HCT116 (cell line): ENCODE data around the gene FRK. TPM values are rescaled to one million over a fixed set of nuclear protein-coding genes. Genes with fewer than 3 reads are reported as not detected.

ENCODE experiments used
- ATAC-seq: fragments of 200-7000 bp; cut with Tn5 transposase; 2 replicates; pipeline ENCODE4 v1.9.1; 2020; ENCODE audit warnings: mild to moderate bottlenecking, moderate library complexity
- BruUV-seq: library from RNA; stranded (reverse); fragments of 400-500 nt; replicated peaks from 2 replicates; lab custom pipeline; 2021; lab: Mats Ljungman, UMichigan
- CTCF ChIA-PET: fragments of 300-600 bp; sonication (Branson Sonifier 250); formaldehyde crosslinking; loops from one replicate; lab custom pipeline; 2021; ENCODE audit warnings: antibody characterized with exemption; lab: Charles Lee
- POLR2A ChIA-PET: fragments of 300-600, 350-600 bp; sonication (Branson Sonifier 250); formaldehyde crosslinking; loops from one replicate; lab custom pipeline; 2021; ENCODE audit warnings: antibody characterized with exemption; lab: Charles Lee
- RAD21 ChIA-PET, 2 experiments: fragments of 300-600 bp; sonication (Branson Sonifier 250); formaldehyde crosslinking; loops; one replicate each; lab custom pipeline; 2023; ENCODE audit warnings: low total read pairs in 2 of 2; ENCODE audit not compliant: uncharacterized antibody in 2 of 2, unreplicated experiment in 2 of 2, low non-redundant PET in 1 of 2; lab: Charles Lee
- DNase-seq: peaks from one replicate; pipeline ENCODE4 v3.0.0-alpha.2; 2010; ENCODE audit warnings: low read depth, low spot score
- H2AFZ ChIP-seq: fragments of 200-600 bp; shearing (Covaris generic), sonication (generic); 2 replicates; pipeline ENCODE4 v1.6.1; 2017; ENCODE audit warnings: low read depth, mixed run types, mixed read lengths, antibody characterized with exemption, low read length; ENCODE audit not compliant: poor library complexity, severe bottlenecking
- H3K27ac ChIP-seq: 2 replicates; pipeline ENCODE4 v1.5.1; 2012; ENCODE audit warnings: low read depth, low read length
- H3K27me3 ChIP-seq: fragments of 200-600 bp; sonication (generic); 2 replicates; pipeline ENCODE4 v1.6.1; 2016; ENCODE audit warnings: mixed run types, low read length, mixed read lengths; ENCODE audit not compliant: insufficient read depth
- H3K36me3 ChIP-seq, 2 experiments: fragments of 200-500 bp in 1 of 2; fragments of 200-600 bp in 1 of 2; sonication (Bioruptor generic) in 1 of 2; sonication (generic) in 1 of 2; 2 replicates each; pipeline versions ENCODE4 v1.5.1 to v1.6.1; 2014 to 2016; ENCODE audit warnings: low read length in 2 of 2, inconsistent platforms in 1 of 2, mixed read lengths in 1 of 2, mixed run types in 1 of 2; ENCODE audit not compliant: insufficient read depth in 2 of 2, control insufficient read depth in 1 of 2
- H3K4me1 ChIP-seq, 2 experiments: fragments of 200-600 bp in 1 of 2; sonication (generic) in 1 of 2; 2 replicates each; pipeline versions ENCODE4 v1.5.1 to v1.6.1; 2012 to 2017; ENCODE audit warnings: low read length in 2 of 2, inconsistent platforms in 1 of 2, mild to moderate bottlenecking in 1 of 2, mixed read lengths in 1 of 2, mixed run types in 1 of 2, moderate library complexity in 1 of 2; ENCODE audit not compliant: insufficient read depth in 2 of 2, control insufficient read depth in 1 of 2
- H3K4me2 ChIP-seq: fragments of 200-600 bp; sonication (generic); 2 replicates; pipeline ENCODE4 v1.6.1; 2017; ENCODE audit warnings: mixed run types, low read length, mixed read lengths
- H3K4me3 ChIP-seq, 2 experiments: fragments of 200-600 bp in 1 of 2; sonication (generic) in 1 of 2; replicated peaks in 1 of 2; 2 replicates each; pipeline ENCODE4 v1.5.1; 2011 to 2016; ENCODE audit warnings: low read length in 2 of 2, control low read depth in 1 of 2, low read depth in 1 of 2, mild to moderate bottlenecking in 1 of 2, mixed read lengths in 1 of 2, mixed run types in 1 of 2
- H3K79me2 ChIP-seq: fragments of 200-600 bp; sonication (generic); 2 replicates; pipeline ENCODE4 v1.6.1; 2017; ENCODE audit warnings: mild to moderate bottlenecking, mixed run types, low read length, moderate library complexity, mixed read lengths; ENCODE audit not compliant: insufficient read depth
- H3K9ac ChIP-seq: fragments of 200-600 bp; sonication (generic); 2 replicates; pipeline ENCODE4 v1.6.1; 2016; ENCODE audit warnings: low read length, mixed read lengths
- H3K9me2 ChIP-seq: fragments of 200-600 bp; sonication (generic), shearing (Covaris generic); 2 replicates; pipeline ENCODE4 v1.6.1; 2017; ENCODE audit warnings: mixed run types, mild to moderate bottlenecking, moderate library complexity; ENCODE audit not compliant: insufficient read depth
- H3K9me3 ChIP-seq, 2 experiments: fragments of 200-500 bp in 1 of 2; fragments of 200-600 bp in 1 of 2; sonication (Bioruptor generic) in 1 of 2; sonication (generic) in 1 of 2; 2 replicates each; pipeline ENCODE4 v1.6.1; 2014 to 2017; ENCODE audit warnings: low read length in 2 of 2, mixed read lengths in 2 of 2, inconsistent platforms in 1 of 2, low read depth in 1 of 2, mild to moderate bottlenecking in 1 of 2, mixed run types in 1 of 2, moderate library complexity in 1 of 2; ENCODE audit not compliant: control insufficient read depth in 1 of 2, insufficient read depth in 1 of 2
- H4K20me1 ChIP-seq: fragments of 200-600 bp; sonication (generic), shearing (Covaris generic); 2 replicates; pipeline ENCODE4 v1.6.1; 2017; ENCODE audit warnings: mixed run types, mild to moderate bottlenecking, moderate library complexity; ENCODE audit not compliant: insufficient read depth
- ATF3 ChIP-seq: IDR thresholded peaks from 2 replicates; pipeline ENCODE4 v1.6.1; 2012
- CBX3 ChIP-seq: IDR thresholded peaks from 2 replicates; pipeline ENCODE4 v1.6.1; 2012; ENCODE audit warnings: low read depth
- CEBPB ChIP-seq: IDR thresholded peaks from 2 replicates; pipeline ENCODE4 v1.6.1; 2012; ENCODE audit warnings: low read depth
- EGR1 ChIP-seq: IDR thresholded peaks from 2 replicates; pipeline ENCODE4 v1.6.1; 2012; ENCODE audit warnings: low read depth
- ELF1 ChIP-seq: IDR thresholded peaks from 2 replicates; pipeline ENCODE4 v1.6.1; 2012; ENCODE audit warnings: low read depth, borderline replicate concordance
- EZH2 ChIP-seq: fragments of 200-600 bp; sonication (generic); IDR thresholded peaks from 2 replicates; pipeline ENCODE4 v1.6.1; 2017; ENCODE audit warnings: antibody characterized with exemption, mixed run types
- EZH2phosphoT487 ChIP-seq: fragments of 200-600 bp; IDR thresholded peaks from 2 replicates; pipeline ENCODE4 v1.6.1; 2018; ENCODE audit warnings: antibody characterized with exemption, borderline replicate concordance
- JUND ChIP-seq: IDR thresholded peaks from 2 replicates; pipeline ENCODE4 v1.6.1; 2012
- POLR2A ChIP-seq: IDR thresholded peaks from 2 replicates; pipeline ENCODE4 v1.7.0; 2011; ENCODE audit warnings: borderline replicate concordance; ENCODE audit not compliant: insufficient read depth, insufficient read length; ENCODE audit errors: extremely low read depth
- POLR2AphosphoS5 ChIP-seq: IDR thresholded peaks from 2 replicates; pipeline ENCODE4 v1.6.1; 2011; ENCODE audit warnings: mild to moderate bottlenecking, low read depth, low read length, moderate library complexity
- RAD21 ChIP-seq: IDR thresholded peaks from 2 replicates; pipeline ENCODE4 v1.6.1; 2012; ENCODE audit warnings: low read depth, mild to moderate bottlenecking
- SIN3A ChIP-seq: IDR thresholded peaks from 2 replicates; pipeline ENCODE4 v1.6.1; 2012; ENCODE audit warnings: low read depth
- SP1 ChIP-seq: IDR thresholded peaks from 2 replicates; pipeline ENCODE4 v1.6.1; 2012; ENCODE audit warnings: low read depth
- SRF ChIP-seq: IDR thresholded peaks from 2 replicates; pipeline ENCODE4 v1.6.1; 2012; ENCODE audit warnings: low read depth
- TCF7L2 ChIP-seq: IDR thresholded peaks from 2 replicates; pipeline ENCODE4 v1.7.0; 2011; ENCODE audit warnings: borderline replicate concordance, inconsistent platforms; ENCODE audit not compliant: insufficient read depth, insufficient read length; ENCODE audit errors: extremely low read depth
- YY1 ChIP-seq: IDR thresholded peaks from 2 replicates; pipeline ENCODE4 v1.6.1; 2011; ENCODE audit warnings: low read length, low read depth, moderate library complexity, mild to moderate bottlenecking; ENCODE audit not compliant: insufficient replicate concordance; ENCODE audit errors: extremely low read depth
- ZFX ChIP-seq: fragments of 450-650 bp; IDR thresholded peaks from 2 replicates; pipeline ENCODE4 v1.6.1; 2017
- ZNF274 ChIP-seq: fragments of 200-500 bp; sonication (Bioruptor generic); IDR thresholded peaks from 2 replicates; pipeline ENCODE4 v1.6.1; 2014; ENCODE audit warnings: mild to moderate bottlenecking, low read depth, low read length, inconsistent platforms
- intact Hi-C: fragments of 100-400 bp; cut with micrococcal nuclease; formaldehyde crosslinking; loops from 2 replicates; pipeline ENCODE4 v1.10.0; 2022
- total RNA-seq: library from RNA; stranded (reverse); gene quantifications from one replicate; pipeline ENCODE4 v1.2.1, GENCODE V29; 2021; ENCODE audit not compliant: unreplicated experiment
- TF ChIP-seq, protein P1 (sequence below), 3 experiments: fragments of 200-600 bp in 1 of 3; sonication (generic) in 1 of 3; IDR thresholded peaks in 2 of 3; conservative IDR thresholded peaks in 1 of 3; 2 replicates each; pipeline ENCODE4 v1.5.1; 2012 to 2017; ENCODE audit warnings: low read depth in 2 of 3, low read length in 2 of 3, antibody characterized with exemption in 1 of 3, borderline replicate concordance in 1 of 3, control low read depth in 1 of 3, mild to moderate bottlenecking in 1 of 3, mixed read lengths in 1 of 3, mixed run types in 1 of 3, moderate library complexity in 1 of 3; ENCODE audit not compliant: insufficient read depth in 1 of 3
- TF ChIP-seq, protein P2 (sequence below): IDR thresholded peaks from 2 replicates; pipeline ENCODE4 v1.6.1; 2011; ENCODE audit warnings: mild to moderate bottlenecking, low read length, moderate library complexity; ENCODE audit not compliant: insufficient replicate concordance; ENCODE audit errors: extremely low read depth

FRK gene
- total RNA-seq, 1 experiment from 2014 or later: 3.7 TPM

DNA sequence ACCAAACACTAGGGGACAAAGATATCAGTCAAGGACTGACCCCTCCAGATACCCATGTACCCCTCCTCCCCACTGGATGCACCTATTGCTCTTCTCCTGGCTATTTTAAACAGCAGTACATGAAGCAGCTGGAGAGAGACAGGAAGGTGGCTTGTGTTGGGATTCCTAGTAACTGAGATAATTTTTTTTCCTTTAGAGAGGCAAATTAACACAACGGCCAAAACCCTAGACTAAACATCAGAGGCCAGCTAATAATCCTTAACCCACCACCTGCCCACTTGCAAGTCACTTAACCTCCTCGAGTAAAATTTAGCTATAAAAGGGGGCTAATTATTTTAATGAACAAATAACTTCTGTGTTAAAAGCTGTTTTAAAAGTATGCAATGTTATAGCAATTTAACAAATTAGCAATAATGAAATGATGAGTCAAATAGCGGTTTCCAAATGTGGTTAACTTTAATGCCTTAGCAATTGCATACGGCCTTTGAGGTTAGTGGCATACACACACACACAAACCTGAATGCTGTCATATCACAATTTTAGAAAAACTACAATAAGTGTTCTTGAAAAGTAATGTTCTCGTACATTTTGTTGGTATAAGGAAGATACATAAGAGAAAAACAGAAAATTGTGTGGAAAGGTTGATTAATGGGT lies 151.7 kb downstream of the FRK start:
- no peaks in the 10 kb centered on the region for H4K20me1 ChIP-seq
- ChIA-PET POLR2A (no interaction called here), CTCF (no interaction called here), RAD21 (interaction anchor here in 1 of 2 experiments (0.6 kb wide), 1 partner anchor 181 kb away, joined by 3 read pairs; no protein-coding TSS in a partner anchor)
- no peak overlapping the region for H3K4me3 ChIP-seq
- no peak overlapping the region for H3K27ac ChIP-seq
- H3K9ac ChIP-seq: no peak overlapping the region
- intact Hi-C loops: no loop called here
- no peaks in the 10 kb centered on the region for H3K9me3 ChIP-seq
- H2AFZ ChIP-seq: no peak overlapping the region
- no TSS peak for BruUV-seq
- no peaks in the 10 kb centered on the region for H3K79me2 ChIP-seq
- peaks cover 2% of the 10 kb centered on the region; the same call in 1 of the 2 replicates for H3K27me3 ChIP-seq
- no peaks in the 10 kb centered on the region for H3K9me2 ChIP-seq
- no peak for DNase-seq
- H3K4me2 ChIP-seq: no peak overlapping the region
- no peak for TF ChIP-seq POLR2AphosphoS5
- no peak for TF ChIP-seq ATF3
- no peak for TF ChIP-seq EZH2phosphoT487
- TF ChIP-seq POLR2A: no peak
- TF ChIP-seq, protein P1, sequence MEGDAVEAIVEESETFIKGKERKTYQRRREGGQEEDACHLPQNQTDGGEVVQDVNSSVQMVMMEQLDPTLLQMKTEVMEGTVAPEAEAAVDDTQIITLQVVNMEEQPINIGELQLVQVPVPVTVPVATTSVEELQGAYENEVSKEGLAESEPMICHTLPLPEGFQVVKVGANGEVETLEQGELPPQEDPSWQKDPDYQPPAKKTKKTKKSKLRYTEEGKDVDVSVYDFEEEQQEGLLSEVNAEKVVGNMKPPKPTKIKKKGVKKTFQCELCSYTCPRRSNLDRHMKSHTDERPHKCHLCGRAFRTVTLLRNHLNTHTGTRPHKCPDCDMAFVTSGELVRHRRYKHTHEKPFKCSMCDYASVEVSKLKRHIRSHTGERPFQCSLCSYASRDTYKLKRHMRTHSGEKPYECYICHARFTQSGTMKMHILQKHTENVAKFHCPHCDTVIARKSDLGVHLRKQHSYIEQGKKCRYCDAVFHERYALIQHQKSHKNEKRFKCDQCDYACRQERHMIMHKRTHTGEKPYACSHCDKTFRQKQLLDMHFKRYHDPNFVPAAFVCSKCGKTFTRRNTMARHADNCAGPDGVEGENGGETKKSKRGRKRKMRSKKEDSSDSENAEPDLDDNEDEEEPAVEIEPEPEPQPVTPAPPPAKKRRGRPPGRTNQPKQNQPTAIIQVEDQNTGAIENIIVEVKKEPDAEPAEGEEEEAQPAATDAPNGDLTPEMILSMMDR (IDR thresholded peaks at IDR 0.05 in 2 of 3, conservative IDR thresholded peaks at IDR 0.05 in 1 of 3; ENCODE audit: borderline replicate concordance in 1 of 3, insufficient read depth in 1 of 3, low read depth in 2 of 3, low read length in 2 of 3): no peak
- TF ChIP-seq ELF1: no peak
- no peak for TF ChIP-seq EGR1
- TF ChIP-seq ZFX: no peak
- TF ChIP-seq JUND: no peak
- no peak for TF ChIP-seq EZH2
- TF ChIP-seq ZNF274: no peak
- TF ChIP-seq YY1: no peak
- TF ChIP-seq RAD21: no peak
- no peak for TF ChIP-seq SIN3A
- TF ChIP-seq TCF7L2: no peak
- TF ChIP-seq, protein P2, sequence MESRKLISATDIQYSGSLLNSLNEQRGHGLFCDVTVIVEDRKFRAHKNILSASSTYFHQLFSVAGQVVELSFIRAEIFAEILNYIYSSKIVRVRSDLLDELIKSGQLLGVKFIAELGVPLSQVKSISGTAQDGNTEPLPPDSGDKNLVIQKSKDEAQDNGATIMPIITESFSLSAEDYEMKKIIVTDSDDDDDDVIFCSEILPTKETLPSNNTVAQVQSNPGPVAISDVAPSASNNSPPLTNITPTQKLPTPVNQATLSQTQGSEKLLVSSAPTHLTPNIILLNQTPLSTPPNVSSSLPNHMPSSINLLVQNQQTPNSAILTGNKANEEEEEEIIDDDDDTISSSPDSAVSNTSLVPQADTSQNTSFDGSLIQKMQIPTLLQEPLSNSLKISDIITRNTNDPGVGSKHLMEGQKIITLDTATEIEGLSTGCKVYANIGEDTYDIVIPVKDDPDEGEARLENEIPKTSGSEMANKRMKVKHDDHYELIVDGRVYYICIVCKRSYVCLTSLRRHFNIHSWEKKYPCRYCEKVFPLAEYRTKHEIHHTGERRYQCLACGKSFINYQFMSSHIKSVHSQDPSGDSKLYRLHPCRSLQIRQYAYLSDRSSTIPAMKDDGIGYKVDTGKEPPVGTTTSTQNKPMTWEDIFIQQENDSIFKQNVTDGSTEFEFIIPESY: no peak
- no peak for TF ChIP-seq SRF
- TF ChIP-seq CEBPB: no peak
- no peak for TF ChIP-seq CBX3
- TF ChIP-seq SP1: no peak
- H3K4me1 ChIP-seq: no peaks in the 10 kb centered on the region
- H3K36me3 ChIP-seq: no peaks in the 10 kb centered on the region
- ATAC-seq: no peak
